BLaER1 treated with 17β-estradiol and CSF1 and Interleukin-3, amounts not matched to agents 10 nM and 100 nM (cell line): ENCODE data around the gene ALDH5A1.

ENCODE experiments used
- H3K27ac ChIP-seq, 11 experiments: shearing (Covaris generic); formaldehyde crosslinking; 2 replicates each; pipeline ENCODE4 v1.8.1; 2022
- H3K27me3 ChIP-seq, 11 experiments: shearing (Covaris generic); formaldehyde crosslinking; 2 replicates each; pipeline ENCODE4 v1.8.1; 2022
- H3K36me3 ChIP-seq, 11 experiments: shearing (Covaris generic); formaldehyde crosslinking; 2 replicates each; pipeline ENCODE4 v1.8.1; 2022
- H3K4me1 ChIP-seq, 10 experiments: shearing (Covaris generic); formaldehyde crosslinking; 2 replicates each; pipeline ENCODE4 v1.8.1; 2022
- H3K4me2 ChIP-seq, 11 experiments: shearing (Covaris generic); formaldehyde crosslinking; 2 replicates each; pipeline ENCODE4 v1.8.1; 2022
- H3K4me3 ChIP-seq, 10 experiments: shearing (Covaris generic); formaldehyde crosslinking; 2 replicates each; pipeline ENCODE4 v1.8.1; 2022
- H3K9ac ChIP-seq, 11 experiments: shearing (Covaris generic); formaldehyde crosslinking; 2 replicates each; pipeline ENCODE4 v1.8.1; 2022
- H3K9me3 ChIP-seq, 11 experiments: shearing (Covaris generic); formaldehyde crosslinking; replicated peaks in 1 of 11; 2 replicates each; pipeline ENCODE4 v1.8.1; 2022
- H4K20me1 ChIP-seq, 11 experiments: shearing (Covaris generic); formaldehyde crosslinking; 2 replicates each; pipeline ENCODE4 v1.8.1; 2022
- Cebpa-rat ChIP-seq, 11 experiments: shearing (Covaris generic); IDR thresholded peaks; 2 replicates each; pipeline ENCODE4 v1.8.1; 2022

Gene ALDH5A1

GRCh38 chr6:24545691-24546090, 50.9 kb downstream of the ALDH5A1 start:
- Histone ChIP-seq H3K4me2 (no peak overlapping the region), H4K20me1 (no peaks in the 10 kb centered on the region), H3K9ac (no peak overlapping the region), H3K4me3 (no peak overlapping the region), H3K4me1 (peaks cover 0 to 11% (median 8%) of the 10 kb centered on the region in 10 experiments; a peak in 9 of 20 replicates), H3K9me3 (peaks cover 0 to 7% (median 0%) of the 10 kb centered on the region in 11 experiments; a peak in 1 of 22 replicates), H3K27me3 (no peaks in the 10 kb centered on the region), H3K36me3 (no peaks in the 10 kb centered on the region), H3K27ac (no peak overlapping the region)
- TF ChIP-seq Cebpa-rat (IDR thresholded peaks at IDR 0.05) = no peak

GRCh38 chr6:24546439-24546838, 51.7 kb downstream of the ALDH5A1 start:
- Histone ChIP-seq H4K20me1 (no peaks in the 10 kb centered on the region), H3K4me2 (no peak overlapping the region), H3K4me1 (peaks cover 0 to 11% (median 8%) of the 10 kb centered on the region in 10 experiments; a peak in 9 of 20 replicates), H3K36me3 (no peaks in the 10 kb centered on the region), H3K27ac (no peak overlapping the region), H3K27me3 (no peaks in the 10 kb centered on the region), H3K9me3 (peaks cover 0 to 7% (median 0%) of the 10 kb centered on the region in 11 experiments; a peak in 1 of 22 replicates), H3K9ac (no peak overlapping the region), H3K4me3 (no peak overlapping the region)
- TF ChIP-seq Cebpa-rat (IDR thresholded peaks at IDR 0.05) = no peak

GRCh38 chr6:24547243-24547642, 52.5 kb downstream of the ALDH5A1 start:
- no peak for TF ChIP-seq Cebpa-rat (IDR thresholded peaks at IDR 0.05)

GRCh38 chr6:24549158-24549557, 54.4 kb downstream of the ALDH5A1 start:
- TF ChIP-seq Cebpa-rat (IDR thresholded peaks at IDR 0.05) = no peak
- no peak overlapping the region for H3K27ac ChIP-seq

More at GRCh38 chr6:24547243-24547642, 52.5 kb downstream of the ALDH5A1 start:
- H3K27me3 ChIP-seq = no peaks in the 10 kb centered on the region
- H3K27ac ChIP-seq = no peak overlapping the region
- H3K4me3 ChIP-seq = no peak overlapping the region
- peaks cover 0 to 6% (median 0%) of the 10 kb centered on the region in 11 experiments; a peak in 1 of 22 replicates for H3K9me3 ChIP-seq
- no peaks in the 10 kb centered on the region for H3K36me3 ChIP-seq
- H3K9ac ChIP-seq = no peak overlapping the region
- H3K4me1 ChIP-seq = peaks cover 0 to 11% (median 8%) of the 10 kb centered on the region in 10 experiments; a peak in 9 of 20 replicates
- peak overlapping the region in 9 of 11 experiments; percentile 2 to 38 (median 25); a peak in 14 of 22 replicates for H3K4me2 ChIP-seq
- H4K20me1 ChIP-seq = no peaks in the 10 kb centered on the region

GRCh38 chr6:24549674-24550353, 55.0 kb downstream of the ALDH5A1 start:
- H3K4me2 ChIP-seq = no peak overlapping the region
- H3K27ac ChIP-seq = no peak overlapping the region
- no peak overlapping the region for H3K4me3 ChIP-seq
- H4K20me1 ChIP-seq = no peaks in the 10 kb centered on the region
- TF ChIP-seq Cebpa-rat (IDR thresholded peaks at IDR 0.05) = no peak
- no peak overlapping the region for H3K9ac ChIP-seq
- no peaks in the 10 kb centered on the region for H3K9me3 ChIP-seq
- peaks cover 0 to 11% (median 8%) of the 10 kb centered on the region in 10 experiments; a peak in 9 of 20 replicates for H3K4me1 ChIP-seq
- no peaks in the 10 kb centered on the region for H3K36me3 ChIP-seq
- H3K27me3 ChIP-seq = no peaks in the 10 kb centered on the region

More at GRCh38 chr6:24549158-24549557, 54.4 kb downstream of the ALDH5A1 start:
- Histone ChIP-seq H3K4me2 (no peak overlapping the region), H3K4me1 (peaks cover 0 to 11% (median 8%) of the 10 kb centered on the region in 10 experiments; a peak in 9 of 20 replicates), H3K9me3 (no peaks in the 10 kb centered on the region), H3K27me3 (no peaks in the 10 kb centered on the region), H3K9ac (no peak overlapping the region), H3K36me3 (no peaks in the 10 kb centered on the region), H4K20me1 (no peaks in the 10 kb centered on the region), H3K4me3 (no peak overlapping the region)

- Histone ChIP-seq H3K4me1 (peaks cover 0 to 11% (median 8%) of the 10 kb centered on the region in 10 experiments; a peak in 9 of 20 replicates), H4K20me1 (no peaks in the 10 kb centered on the region), H3K9me3 (no peaks in the 10 kb centered on the region), H3K27ac (no peak overlapping the region), H3K4me2 (no peak overlapping the region), H3K4me3 (no peak overlapping the region), H3K36me3 (no peaks in the 10 kb centered on the region), H3K9ac (no peak overlapping the region), H3K27me3 (no peaks in the 10 kb centered on the region)
- TF ChIP-seq Cebpa-rat (IDR thresholded peaks at IDR 0.05) = no peak
Measured at GRCh38 chr6:24551139-24551538, 56.4 kb downstream of the ALDH5A1 start.

- H3K4me1 ChIP-seq = no peaks in the 10 kb centered on the region
- no peaks in the 10 kb centered on the region for H3K9me3 ChIP-seq
- H3K27me3 ChIP-seq = no peaks in the 10 kb centered on the region
- H3K4me3 ChIP-seq = no peak overlapping the region
- TF ChIP-seq Cebpa-rat (IDR thresholded peaks at IDR 0.05) = no peak
- no peak overlapping the region for H3K4me2 ChIP-seq
- H4K20me1 ChIP-seq = no peaks in the 10 kb centered on the region
- H3K27ac ChIP-seq = no peak overlapping the region
- no peaks in the 10 kb centered on the region for H3K36me3 ChIP-seq
- no peak overlapping the region for H3K9ac ChIP-seq
Measured at GRCh38 chr6:24554474-24554873, 59.7 kb downstream of the ALDH5A1 start.

GRCh38 chr6:24558516-24558915, 63.7 kb downstream of the ALDH5A1 start:
- Histone ChIP-seq H3K4me1 (no peaks in the 10 kb centered on the region), H3K27me3 (no peaks in the 10 kb centered on the region), H3K4me3 (no peak overlapping the region), H3K4me2 (no peak overlapping the region), H4K20me1 (no peaks in the 10 kb centered on the region), H3K9me3 (no peaks in the 10 kb centered on the region), H3K9ac (no peak overlapping the region), H3K36me3 (no peaks in the 10 kb centered on the region), H3K27ac (no peak overlapping the region)
- TF ChIP-seq Cebpa-rat (IDR thresholded peaks at IDR 0.05) = no peak

GRCh38 chr6:24564081-24564480, 69.3 kb downstream of the ALDH5A1 start:
- Histone ChIP-seq H3K4me1 (no peaks in the 10 kb centered on the region), H3K4me3 (no peak overlapping the region), H3K9ac (no peak overlapping the region), H4K20me1 (no peaks in the 10 kb centered on the region), H3K36me3 (no peaks in the 10 kb centered on the region), H3K4me2 (no peak overlapping the region), H3K9me3 (no peaks in the 10 kb centered on the region), H3K27ac (no peak overlapping the region), H3K27me3 (no peaks in the 10 kb centered on the region)
- TF ChIP-seq Cebpa-rat (IDR thresholded peaks at IDR 0.05) = no peak

- no peak for TF ChIP-seq Cebpa-rat (IDR thresholded peaks at IDR 0.05)
- H3K9ac ChIP-seq = no peak overlapping the region
- no peak overlapping the region for H3K4me2 ChIP-seq
- no peaks in the 10 kb centered on the region for H3K36me3 ChIP-seq
- no peaks in the 10 kb centered on the region for H4K20me1 ChIP-seq
- H3K27ac ChIP-seq = no peak overlapping the region
- H3K27me3 ChIP-seq = no peaks in the 10 kb centered on the region
- H3K9me3 ChIP-seq = no peaks in the 10 kb centered on the region
- H3K4me1 ChIP-seq = no peaks in the 10 kb centered on the region
- H3K4me3 ChIP-seq = no peak overlapping the region
Measured at GRCh38 chr6:24565196-24565595, 70.4 kb downstream of the ALDH5A1 start.
